Glutamatergic neuron (in vitro differentiated cells): ENCODE data around the gene CTBP1. TPM values are rescaled to one million over a fixed set of nuclear protein-coding genes. Genes with fewer than 3 reads are reported as not detected.

ENCODE experiments used
- DNase-seq: peaks from one replicate; pipeline ENCODE4 v3.0.0; 2022
- H3K27ac Mint-ChIP-seq: one replicate; pipeline ENCODE4 v1.8.0; 2020; ENCODE audit warnings: mild to moderate bottlenecking, mixed read lengths, inconsistent platforms; ENCODE audit not compliant: unreplicated experiment
- H3K27me3 Mint-ChIP-seq: one replicate; pipeline ENCODE4 v1.8.0; 2020; ENCODE audit warnings: mild to moderate bottlenecking, moderate library complexity, mixed read lengths, inconsistent platforms; ENCODE audit not compliant: unreplicated experiment
- H3K36me3 Mint-ChIP-seq: one replicate; pipeline ENCODE4 v1.8.0; 2020; ENCODE audit warnings: mild to moderate bottlenecking, mixed read lengths, inconsistent platforms; ENCODE audit not compliant: unreplicated experiment
- H3K4me1 Mint-ChIP-seq: one replicate; pipeline ENCODE4 v1.8.0; 2020; ENCODE audit warnings: mild to moderate bottlenecking, low read depth, mixed read lengths, inconsistent platforms; ENCODE audit not compliant: unreplicated experiment
- H3K4me3 Mint-ChIP-seq: one replicate; pipeline ENCODE4 v1.8.0; 2020; ENCODE audit warnings: mild to moderate bottlenecking, mixed read lengths, inconsistent platforms; ENCODE audit not compliant: unreplicated experiment
- H3K9me3 Mint-ChIP-seq: one replicate; pipeline ENCODE4 v1.8.0; 2020; ENCODE audit warnings: mild to moderate bottlenecking, moderate library complexity, mixed read lengths, inconsistent platforms; ENCODE audit not compliant: unreplicated experiment
- CTCF ChIP-seq: fragments of 200-600 bp; sonication (generic); IDR thresholded peaks from one replicate; pipeline ENCODE4 v1.5.0; 2021; ENCODE audit not compliant: partially characterized antibody, unreplicated experiment
- total RNA-seq: library from RNA; stranded (reverse); fragmentation: NEBNext Ultra II Directional; extraction: Animal tissue kit (Norgen Biotek cat#: 25700); gene quantifications from one replicate; pipeline ENCODE4 v1.2.1, GENCODE V29; 2021; ENCODE audit not compliant: unreplicated experiment

The CTBP1 gene
- total RNA-seq, 1 donor from 2014 or later = 302 TPM

GRCh38 chr4:1212546-1213335 is 36.2 kb downstream of the CTBP1 start:
- Mint-ChIP-seq H3K4me1 (peaks cover 11% of the 10 kb centered on the region), H3K9me3 (peaks cover 8% of the 10 kb centered on the region), H3K36me3 (peaks cover 3% of the 10 kb centered on the region), H3K4me3 (no peak overlapping the region), H3K27ac (no peak overlapping the region), H3K27me3 (peaks cover 10% of the 10 kb centered on the region)
- DNase-seq = no peak
- TF ChIP-seq CTCF = no peak

GRCh38 chr4:1211891-1212545 is 36.9 kb downstream of the CTBP1 start:
- no peak for TF ChIP-seq CTCF
- DNase-seq = peak; percentile 14
- H3K4me3 Mint-ChIP-seq = no peak overlapping the region
- peaks cover 8% of the 10 kb centered on the region for H3K9me3 Mint-ChIP-seq
- peaks cover 11% of the 10 kb centered on the region for H3K27me3 Mint-ChIP-seq
- no peaks in the 10 kb centered on the region for H3K36me3 Mint-ChIP-seq
- H3K4me1 Mint-ChIP-seq = peaks cover 10% of the 10 kb centered on the region
- H3K27ac Mint-ChIP-seq = peak overlapping the region; percentile 76

- TF ChIP-seq CTCF = no peak
- DNase-seq = no peak
- Mint-ChIP-seq H3K36me3 (no peaks in the 10 kb centered on the region), H3K4me3 (no peak overlapping the region), H3K9me3 (peaks cover 8% of the 10 kb centered on the region), H3K4me1 (peaks cover 10% of the 10 kb centered on the region), H3K27ac (peak overlapping the region; percentile 76), H3K27me3 (peaks cover 11% of the 10 kb centered on the region)
These were observed 37.6 kb downstream of the CTBP1 start for GRCh38 chr4:1211371-1211770.

DNA sequence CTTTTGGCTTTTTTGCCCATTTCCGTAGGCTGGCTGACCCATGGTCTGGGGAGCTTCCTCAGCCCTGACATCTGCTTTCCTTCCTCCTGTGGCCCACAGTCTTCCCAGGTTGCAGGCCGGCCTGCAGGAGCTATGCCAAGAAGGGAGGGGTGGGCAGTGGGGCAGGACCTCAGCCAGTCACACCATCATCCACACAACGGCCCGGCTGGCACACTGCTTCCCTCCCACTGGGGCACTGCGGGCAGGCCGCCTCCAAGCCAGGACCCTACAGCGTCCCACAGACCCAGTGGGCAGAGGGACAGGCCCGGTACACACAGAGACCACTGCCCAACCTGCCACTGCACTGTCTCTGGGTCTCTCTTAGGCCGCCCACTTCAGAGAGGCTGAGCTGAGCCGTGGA is 38.0 kb downstream of the CTBP1 start:
- Mint-ChIP-seq H3K4me3 (no peak overlapping the region), H3K27me3 (peaks cover 11% of the 10 kb centered on the region), H3K9me3 (peaks cover 8% of the 10 kb centered on the region), H3K36me3 (no peaks in the 10 kb centered on the region), H3K27ac (no peak overlapping the region), H3K4me1 (peaks cover 10% of the 10 kb centered on the region)
- peak; percentile 10 for DNase-seq
- no peak for TF ChIP-seq CTCF

- TF ChIP-seq CTCF = no peak
- Mint-ChIP-seq H3K4me3 (no peak overlapping the region), H3K27me3 (peaks cover 11% of the 10 kb centered on the region), H3K9me3 (peaks cover 8% of the 10 kb centered on the region), H3K4me1 (peaks cover 6% of the 10 kb centered on the region), H3K27ac (no peak overlapping the region), H3K36me3 (no peaks in the 10 kb centered on the region)
- DNase-seq = peak; percentile 19
These were observed 38.6 kb downstream of the CTBP1 start for GRCh38 chr4:1210241-1210841.
